ENCODE data around the gene WDR20. TPM values are rescaled to one million over a fixed set of nuclear protein-coding genes. Genes with fewer than 3 reads are reported as not detected.

WDR20 gene
- total RNA-seq, 1 donor from 2014 or later = 28.5 TPM

- Mint-ChIP-seq H3K27me3 (ENCODE audit: unreplicated experiment) (peaks cover 9% of the 10 kb centered on the region), H3K9me3 (ENCODE audit: unreplicated experiment) (no peaks in the 10 kb centered on the region), H3K27ac (ENCODE audit: unreplicated experiment) (no peak overlapping the region), H3K36me3 (ENCODE audit: low read depth, unreplicated experiment) (peaks cover 21% of the 10 kb centered on the region), H3K4me3 (ENCODE audit: unreplicated experiment) (no peak overlapping the region), H3K4me1 (ENCODE audit: unreplicated experiment) (peaks cover 3% of the 10 kb centered on the region)
- no peak for DNase-seq (ENCODE audit: low spot score)
- no peak for TF ChIP-seq CTCF (IDR thresholded peaks at IDR 0.05; ENCODE audit: unreplicated experiment)
Observed at GRCh38 chr14:102211240-102211639, 71.5 kb downstream of the WDR20 start.

- H3K9me3 Mint-ChIP-seq (ENCODE audit: unreplicated experiment) = no peaks in the 10 kb centered on the region
- H3K4me1 Mint-ChIP-seq (ENCODE audit: unreplicated experiment) = peaks cover 3% of the 10 kb centered on the region
- DNase-seq (ENCODE audit: low spot score) = no peak
- TF ChIP-seq CTCF (IDR thresholded peaks at IDR 0.05; ENCODE audit: unreplicated experiment) = no peak
- H3K27me3 Mint-ChIP-seq (ENCODE audit: unreplicated experiment) = peaks cover 6% of the 10 kb centered on the region
- no peak overlapping the region for H3K27ac Mint-ChIP-seq (ENCODE audit: unreplicated experiment)
- peaks cover 20% of the 10 kb centered on the region for H3K36me3 Mint-ChIP-seq (ENCODE audit: low read depth, unreplicated experiment)
- no peak overlapping the region for H3K4me3 Mint-ChIP-seq (ENCODE audit: unreplicated experiment)
Observed at GRCh38 chr14:102212356-102212755, 72.7 kb downstream of the WDR20 start.

- Mint-ChIP-seq H3K27me3 (ENCODE audit: unreplicated experiment) (peaks cover 6% of the 10 kb centered on the region), H3K4me1 (ENCODE audit: unreplicated experiment) (peaks cover 3% of the 10 kb centered on the region), H3K9me3 (ENCODE audit: unreplicated experiment) (no peaks in the 10 kb centered on the region), H3K4me3 (ENCODE audit: unreplicated experiment) (no peak overlapping the region), H3K27ac (ENCODE audit: unreplicated experiment) (no peak overlapping the region), H3K36me3 (ENCODE audit: low read depth, unreplicated experiment) (peaks cover 15% of the 10 kb centered on the region)
- TF ChIP-seq CTCF (IDR thresholded peaks at IDR 0.05; ENCODE audit: unreplicated experiment) = no peak
- no peak for DNase-seq (ENCODE audit: low spot score)
Observed at GRCh38 chr14:102212845-102213244, 73.1 kb downstream of the WDR20 start.

- no peak for TF ChIP-seq CTCF (IDR thresholded peaks at IDR 0.05; ENCODE audit: unreplicated experiment)
- Mint-ChIP-seq H3K4me1 (ENCODE audit: unreplicated experiment) (peaks cover 3% of the 10 kb centered on the region), H3K36me3 (ENCODE audit: low read depth, unreplicated experiment) (peaks cover 15% of the 10 kb centered on the region), H3K27ac (ENCODE audit: unreplicated experiment) (no peak overlapping the region), H3K9me3 (ENCODE audit: unreplicated experiment) (no peaks in the 10 kb centered on the region), H3K27me3 (ENCODE audit: unreplicated experiment) (peaks cover 6% of the 10 kb centered on the region), H3K4me3 (ENCODE audit: unreplicated experiment) (no peak overlapping the region)
- no peak for DNase-seq (ENCODE audit: low spot score)
Observed at GRCh38 chr14:102213470-102213869, 73.8 kb downstream of the WDR20 start.

GRCh38 chr14:102213984-102214658 is 74.4 kb downstream of the WDR20 start:
- Mint-ChIP-seq H3K4me3 (ENCODE audit: unreplicated experiment) (no peak overlapping the region), H3K36me3 (ENCODE audit: low read depth, unreplicated experiment) (peaks cover 10% of the 10 kb centered on the region), H3K27me3 (ENCODE audit: unreplicated experiment) (peaks cover 6% of the 10 kb centered on the region), H3K27ac (ENCODE audit: unreplicated experiment) (no peak overlapping the region), H3K4me1 (ENCODE audit: unreplicated experiment) (peaks cover 3% of the 10 kb centered on the region), H3K9me3 (ENCODE audit: unreplicated experiment) (no peaks in the 10 kb centered on the region)
- TF ChIP-seq CTCF (IDR thresholded peaks at IDR 0.05; ENCODE audit: unreplicated experiment) = no peak
- DNase-seq (ENCODE audit: low spot score) = no peak

All from endothelial cell (in vitro differentiated cells).